Endodermal cell (in vitro differentiated cells): Measurements from ENCODE around the gene NEDD1. TPM values are rescaled to one million over a fixed set of nuclear protein-coding genes. Genes with fewer than 3 reads are reported as not detected.

Source experiments
- DNase-seq: peaks from one replicate; pipeline ENCODE4 v3.0.0-alpha.2; 2017
- H3K27ac ChIP-seq: 2 replicates; pipeline ENCODE4 v1.5.1; 2013; ENCODE audit warnings: mild to moderate bottlenecking, low read depth, low read length, moderate library complexity
- H3K27me3 ChIP-seq: 2 replicates; pipeline ENCODE4 v1.6.1; 2013; ENCODE audit warnings: mild to moderate bottlenecking, low read length, moderate library complexity; ENCODE audit not compliant: insufficient read depth, control insufficient read depth, poor library complexity, severe bottlenecking
- H3K36me3 ChIP-seq: 2 replicates; pipeline ENCODE4 v1.7.0; 2013; ENCODE audit warnings: mild to moderate bottlenecking, low read length, moderate library complexity; ENCODE audit not compliant: control insufficient read depth, insufficient read depth
- H3K4me1 ChIP-seq: one replicate; pipeline ENCODE4 v1.7.0; 2013; ENCODE audit warnings: low read length; ENCODE audit not compliant: control insufficient read depth, insufficient read depth
- H3K4me3 ChIP-seq: 2 replicates; pipeline ENCODE4 v1.5.1; 2013; ENCODE audit warnings: mild to moderate bottlenecking, low read length, moderate library complexity
- H3K9ac ChIP-seq: 2 replicates; pipeline ENCODE4 v1.6.1; 2013; ENCODE audit warnings: mild to moderate bottlenecking, low read length, moderate library complexity; ENCODE audit not compliant: poor library complexity, severe bottlenecking; ENCODE audit errors: extremely low read depth
- H3K9me3 ChIP-seq: 2 replicates; pipeline ENCODE4 v1.6.1; 2013; ENCODE audit warnings: mild to moderate bottlenecking, low read length, moderate library complexity; ENCODE audit not compliant: control insufficient read depth
- H3K27ac Mint-ChIP-seq: 2 replicates; pipeline ENCODE4 v1.8.0; 2020; ENCODE audit warnings: mixed read lengths
- H3K27me3 Mint-ChIP-seq: 2 replicates; pipeline ENCODE4 v1.8.0; 2021; ENCODE audit warnings: mild to moderate bottlenecking, mixed read lengths; ENCODE audit not compliant: insufficient read depth
- H3K36me3 Mint-ChIP-seq: 2 replicates; pipeline ENCODE4 v1.8.0; 2020; ENCODE audit warnings: low read depth, mixed read lengths
- H3K4me1 Mint-ChIP-seq: 2 replicates; pipeline ENCODE4 v1.8.0; 2020; ENCODE audit warnings: mixed read lengths
- H3K4me3 Mint-ChIP-seq: 2 replicates; pipeline ENCODE4 v1.8.0; 2020; ENCODE audit warnings: mild to moderate bottlenecking, moderate library complexity, mixed read lengths
- H3K9me3 Mint-ChIP-seq: 2 replicates; pipeline ENCODE4 v1.8.0; 2020; ENCODE audit warnings: mild to moderate bottlenecking, mixed read lengths
- CTCF ChIP-seq: fragments of 200-600 bp; sonication (generic); conservative IDR thresholded peaks from 2 replicates; pipeline ENCODE4 v1.5.0; 2021; ENCODE audit warnings: antibody characterized with exemption, mild to moderate bottlenecking
- WGBS, 2 experiments: methylation state at CpG; one replicate each; pipeline versions ENCODE4 v1.1.5 to v1.1.7; 2013; ENCODE audit warnings: missing lambda C conversion rate in 2 of 2, mixed read lengths in 1 of 2; ENCODE audit not compliant: insufficient coverage in 1 of 2, insufficient read length in 1 of 2; 5-methylcytosine and 5-hydroxymethylcytosine counted together
- total RNA-seq, 2 donors: library from RNA; stranded (reverse); fragmentation: NEBNext Ultra II Directional in 1 of 2; extraction: Animal tissue kit (Norgen Biotek cat#: 25700) in 1 of 2; gene quantifications; 2 replicates in 1 of 2; 3 replicates in 1 of 2; pipeline ENCODE4 v1.2.1, GENCODE V29; 2021

Gene NEDD1
- total RNA-seq, 2 donors from 2014 or later: 34.6 to 42.1 TPM

GRCh38 chr12:96995861-96996260 is 88.8 kb downstream of the NEDD1 start:
- Mint-ChIP-seq H3K27me3 (no peaks in the 10 kb centered on the region), H3K36me3 (no peaks in the 10 kb centered on the region), H3K4me3 (no peak overlapping the region), H3K9me3 (no peaks in the 10 kb centered on the region), H3K27ac (no peak overlapping the region), H3K4me1 (peaks cover 1% of the 10 kb centered on the region)
- H3K9ac ChIP-seq: no peak overlapping the region
- no peak overlapping the region for H3K4me3 ChIP-seq
- no peaks in the 10 kb centered on the region for H3K27me3 ChIP-seq
- no peaks in the 10 kb centered on the region for H3K36me3 ChIP-seq
- no peak for DNase-seq
- WGBS, 2 experiments: 82 to 93% methylated on average over 6 of the region's 6 CpGs
- no peak overlapping the region for H3K27ac ChIP-seq
- no peaks in the 10 kb centered on the region for H3K9me3 ChIP-seq
- TF ChIP-seq CTCF: no peak
- no peaks in the 10 kb centered on the region for H3K4me1 ChIP-seq

GRCh38 chr12:96997797-96998484 is 90.9 kb downstream of the NEDD1 start:
- Histone ChIP-seq H3K4me1 (no peaks in the 10 kb centered on the region), H3K9ac (no peak overlapping the region), H3K9me3 (no peaks in the 10 kb centered on the region), H3K27me3 (no peaks in the 10 kb centered on the region), H3K36me3 (no peaks in the 10 kb centered on the region), H3K4me3 (no peak overlapping the region), H3K27ac (no peak overlapping the region)
- no peaks in the 10 kb centered on the region for H3K4me1 Mint-ChIP-seq
- no peak for TF ChIP-seq CTCF
- H3K9me3 Mint-ChIP-seq: no peaks in the 10 kb centered on the region
- H3K36me3 Mint-ChIP-seq: no peaks in the 10 kb centered on the region
- H3K27ac Mint-ChIP-seq: no peak overlapping the region
- DNase-seq: no peak
- no peak overlapping the region for H3K4me3 Mint-ChIP-seq
- 88 to 98% methylated on average over 3 to 6 of the region's 7 CpGs for WGBS, 2 experiments
- no peaks in the 10 kb centered on the region for H3K27me3 Mint-ChIP-seq

GRCh38 chr12:97003276-97003675 is 96.2 kb downstream of the NEDD1 start:
- Histone ChIP-seq H3K27ac (peak overlapping the region; percentile 30), H3K27me3 (no peaks in the 10 kb centered on the region), H3K36me3 (no peaks in the 10 kb centered on the region), H3K9ac (no peak overlapping the region), H3K4me3 (no peak overlapping the region), H3K4me1 (no peaks in the 10 kb centered on the region), H3K9me3 (no peaks in the 10 kb centered on the region)
- TF ChIP-seq CTCF: no peak
- no peak overlapping the region for H3K4me3 Mint-ChIP-seq
- H3K9me3 Mint-ChIP-seq: no peaks in the 10 kb centered on the region
- 67 to 91% methylated on average over 4 to 8 of the region's 8 CpGs for WGBS, 2 experiments
- DNase-seq: no peak
- no peaks in the 10 kb centered on the region for H3K36me3 Mint-ChIP-seq
- no peaks in the 10 kb centered on the region for H3K27me3 Mint-ChIP-seq
- peaks cover 13% of the 10 kb centered on the region for H3K4me1 Mint-ChIP-seq
- H3K27ac Mint-ChIP-seq: no peak overlapping the region
